ENCODE results near the gene TIMM23.
"Not testable (repeated sequence)": the region's sequence is repeated elsewhere in the genome, so short reads cannot be mapped to it uniquely, and the experiment has no call there.

- TF ChIP-seq, protein P1, sequence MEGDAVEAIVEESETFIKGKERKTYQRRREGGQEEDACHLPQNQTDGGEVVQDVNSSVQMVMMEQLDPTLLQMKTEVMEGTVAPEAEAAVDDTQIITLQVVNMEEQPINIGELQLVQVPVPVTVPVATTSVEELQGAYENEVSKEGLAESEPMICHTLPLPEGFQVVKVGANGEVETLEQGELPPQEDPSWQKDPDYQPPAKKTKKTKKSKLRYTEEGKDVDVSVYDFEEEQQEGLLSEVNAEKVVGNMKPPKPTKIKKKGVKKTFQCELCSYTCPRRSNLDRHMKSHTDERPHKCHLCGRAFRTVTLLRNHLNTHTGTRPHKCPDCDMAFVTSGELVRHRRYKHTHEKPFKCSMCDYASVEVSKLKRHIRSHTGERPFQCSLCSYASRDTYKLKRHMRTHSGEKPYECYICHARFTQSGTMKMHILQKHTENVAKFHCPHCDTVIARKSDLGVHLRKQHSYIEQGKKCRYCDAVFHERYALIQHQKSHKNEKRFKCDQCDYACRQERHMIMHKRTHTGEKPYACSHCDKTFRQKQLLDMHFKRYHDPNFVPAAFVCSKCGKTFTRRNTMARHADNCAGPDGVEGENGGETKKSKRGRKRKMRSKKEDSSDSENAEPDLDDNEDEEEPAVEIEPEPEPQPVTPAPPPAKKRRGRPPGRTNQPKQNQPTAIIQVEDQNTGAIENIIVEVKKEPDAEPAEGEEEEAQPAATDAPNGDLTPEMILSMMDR (conservative IDR thresholded peaks at IDR 0.05; ENCODE audit: low read depth, low read length), result not testable (repeated sequence)
- TF ChIP-seq EZH2 (IDR thresholded peaks at IDR 0.05; ENCODE audit: borderline replicate concordance, low read depth, low read length, poor library complexity, severe bottlenecking), result not testable (repeated sequence)
These were observed 9.1 kb downstream of the TIMM23 start for GRCh38 chr10:45981367-45981766.

All from A673 (cell line).